Urinary bladder (tissue), 4 donors: ENCODE data around the gene TLL1. TPM values are rescaled to one million over a fixed set of nuclear protein-coding genes. Genes with fewer than 3 reads are reported as not detected.

Experiments
- DNase-seq: peaks from one replicate; pipeline ENCODE4 v3.0.0-alpha.2; 2015; ENCODE audit errors: extremely low spot score
- H3K27ac ChIP-seq: one replicate; pipeline ENCODE4 v1.5.1; 2013; ENCODE audit warnings: low read depth, mild to moderate bottlenecking, moderate library complexity
- H3K36me3 ChIP-seq: one replicate; pipeline ENCODE4 v1.6.1; 2013; ENCODE audit warnings: mild to moderate bottlenecking, moderate library complexity; ENCODE audit not compliant: insufficient read depth
- H3K4me1 ChIP-seq: one replicate; pipeline ENCODE4 v1.6.1; 2013; ENCODE audit warnings: mild to moderate bottlenecking, moderate library complexity; ENCODE audit not compliant: insufficient read depth
- H3K4me3 ChIP-seq: one replicate; pipeline ENCODE4 v1.5.1; 2013; ENCODE audit warnings: low read depth, low read length
- WGBS: extraction: QIAGEN DNeasy Blood & Tissue Kit; methylation state at CpG from one replicate; pipeline ENCODE4 v1.1.7; 2013; 5-methylcytosine and 5-hydroxymethylcytosine counted together
- polyA plus RNA-seq: library from polyadenylated mRNA; stranded (reverse); fragments of 200-250 nt; gene quantifications from one replicate; pipeline ENCODE4 v1.2.3, GENCODE V29; 2013
- total RNA-seq: library from RNA; depleted of rRNA; stranded (reverse); fragments of >200 nt; gene quantifications from one replicate; pipeline ENCODE4 v1.2.3, GENCODE V29; 2014
- donor health status: healthy with polysubstance abuse.
- donor health status: healthy.

The TLL1 gene
- total and polyA plus RNA-seq, 2 donors = 2.4 to 7.6 TPM

DNA sequence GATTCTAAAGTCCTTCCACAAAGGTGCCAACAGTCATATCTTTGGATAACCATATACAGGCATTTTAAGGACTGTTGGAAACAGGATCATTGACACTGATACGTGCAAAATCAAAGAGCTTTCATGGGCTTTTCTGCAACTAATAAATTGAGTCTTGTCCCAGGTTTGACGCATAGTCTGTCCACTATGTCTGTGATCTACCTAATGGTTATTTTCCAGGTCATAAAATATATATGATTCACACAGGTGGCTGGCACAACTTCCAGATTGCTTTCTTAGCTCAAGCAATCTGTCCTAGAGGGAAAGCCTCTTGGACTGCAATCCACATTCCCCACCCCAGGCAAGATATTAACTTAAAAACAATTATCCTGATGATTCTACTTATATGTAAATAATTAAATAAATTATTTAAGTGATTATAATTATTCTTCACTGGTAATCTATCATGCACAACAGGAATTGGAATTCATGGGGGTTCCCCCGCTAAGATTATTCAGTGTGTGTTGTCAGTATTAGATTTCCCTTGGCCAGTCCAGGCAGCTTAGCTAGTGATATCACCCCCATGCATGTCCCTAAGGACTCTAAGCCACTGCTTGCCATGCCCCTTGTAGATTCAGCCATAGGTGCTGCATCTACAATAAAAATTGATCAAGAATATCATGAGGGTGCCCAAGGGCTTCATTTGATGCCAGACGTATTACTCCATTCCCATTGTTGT, 97.8 kb downstream of the TLL1 start:
- H3K27ac ChIP-seq = no peak overlapping the region

DNA sequence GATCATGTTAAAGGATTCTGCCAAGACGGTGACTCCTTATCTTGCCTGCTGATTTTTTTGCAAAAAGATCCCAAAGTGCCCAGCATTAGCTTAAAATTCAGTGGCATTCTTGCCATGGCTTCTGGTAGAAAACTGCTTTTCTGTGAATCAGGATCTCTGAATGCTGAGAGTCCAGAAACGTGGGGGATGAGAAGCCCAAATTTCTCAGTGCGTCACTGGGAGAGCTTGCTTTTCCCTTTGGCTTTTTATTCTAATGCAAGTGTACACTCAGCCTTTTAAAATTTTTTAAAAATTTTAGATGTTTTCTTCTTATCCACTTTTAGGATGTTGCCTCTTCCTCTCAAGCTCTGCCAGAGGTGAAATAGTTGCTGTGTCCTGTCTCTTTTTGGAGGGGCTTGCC, 98.4 kb downstream of the TLL1 start:
- no peak overlapping the region for H3K27ac ChIP-seq
- no peak overlapping the region for H3K4me3 ChIP-seq
- H3K4me1 ChIP-seq = no peaks in the 10 kb centered on the region
- no peak for DNase-seq
- no peaks in the 10 kb centered on the region for H3K36me3 ChIP-seq
- 89% methylated on average over 3 of the region's 3 CpGs for WGBS

More for the DNA sequence above, 97.8 kb downstream of the TLL1 start:
- Histone ChIP-seq H3K36me3 (no peaks in the 10 kb centered on the region), H3K4me1 (no peaks in the 10 kb centered on the region), H3K4me3 (no peak overlapping the region)
- DNase-seq = no peak
- WGBS = 92% methylated on average over 4 of the region's 4 CpGs

DNA sequence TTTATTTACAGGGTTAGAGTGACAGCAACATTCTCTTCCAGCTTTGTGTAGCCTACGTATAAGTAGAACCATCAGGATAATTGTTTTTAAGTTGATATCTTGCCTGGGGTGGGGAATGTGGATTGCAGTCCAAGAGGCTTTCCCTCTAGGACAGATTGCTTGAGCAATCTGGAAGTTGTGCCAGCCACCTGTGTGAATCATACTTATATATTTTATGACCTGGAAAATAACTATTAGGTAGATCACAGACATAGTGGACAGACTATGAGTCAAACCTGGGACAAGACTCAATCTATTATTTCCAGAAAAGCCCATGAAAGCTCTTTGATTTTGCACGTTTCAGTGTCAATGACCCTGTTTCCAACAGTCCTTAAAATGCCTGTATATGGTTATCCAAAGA, 98.9 kb downstream of the TLL1 start:
- DNase-seq = no peak
- Histone ChIP-seq H3K36me3 (no peaks in the 10 kb centered on the region), H3K27ac (no peak overlapping the region), H3K4me1 (no peaks in the 10 kb centered on the region), H3K4me3 (no peak overlapping the region)
- WGBS = 72% methylated on average over 2 of the region's 2 CpGs

DNA sequence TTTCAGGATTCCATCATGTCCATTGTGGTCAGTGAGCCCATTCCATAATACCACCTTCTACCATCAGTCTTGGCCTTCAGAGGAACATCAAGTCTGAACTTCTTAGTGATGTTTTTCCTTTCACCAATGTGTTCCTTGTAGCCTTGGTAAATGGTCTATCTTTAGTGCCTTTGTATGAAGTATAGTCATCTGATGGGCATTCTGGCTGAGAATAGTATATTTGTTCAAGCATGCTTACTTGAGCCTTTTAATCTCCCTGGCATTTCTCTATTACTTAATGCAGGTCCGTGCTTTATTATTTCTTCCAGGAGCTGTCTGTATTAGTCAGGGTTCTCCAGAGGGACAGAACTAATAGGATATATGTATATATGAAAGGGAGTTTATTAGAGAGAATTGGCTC, 99.7 kb downstream of the TLL1 start:
- Histone ChIP-seq H3K4me1 (no peaks in the 10 kb centered on the region), H3K4me3 (no peak overlapping the region), H3K36me3 (no peaks in the 10 kb centered on the region), H3K27ac (no peak overlapping the region)
- 75% methylated on average over 1 of the region's 1 CpG for WGBS
- DNase-seq = no peak

DNA sequence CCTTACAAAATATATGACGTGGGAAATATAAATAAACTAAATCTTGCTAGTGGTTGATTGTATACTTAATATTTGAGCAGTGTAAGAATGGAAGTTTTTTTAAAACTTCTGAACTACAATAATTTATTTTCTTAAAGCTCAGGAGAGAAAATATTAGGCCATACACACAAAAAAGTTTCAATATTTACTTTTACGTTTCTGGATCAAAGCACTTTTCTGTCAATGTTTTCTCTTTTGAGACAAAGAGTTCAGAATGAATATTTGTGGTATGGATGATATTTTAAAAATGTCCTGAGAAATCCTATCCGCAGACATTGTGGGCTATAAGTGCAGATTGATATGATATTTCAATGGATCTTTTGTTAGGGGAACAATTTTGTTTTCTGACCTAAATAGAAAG, 109.9 kb downstream of the TLL1 start:
- WGBS = 63% methylated on average over 3 of the region's 3 CpGs
- Histone ChIP-seq H3K27ac (no peak overlapping the region), H3K4me1 (no peaks in the 10 kb centered on the region)

DNA sequence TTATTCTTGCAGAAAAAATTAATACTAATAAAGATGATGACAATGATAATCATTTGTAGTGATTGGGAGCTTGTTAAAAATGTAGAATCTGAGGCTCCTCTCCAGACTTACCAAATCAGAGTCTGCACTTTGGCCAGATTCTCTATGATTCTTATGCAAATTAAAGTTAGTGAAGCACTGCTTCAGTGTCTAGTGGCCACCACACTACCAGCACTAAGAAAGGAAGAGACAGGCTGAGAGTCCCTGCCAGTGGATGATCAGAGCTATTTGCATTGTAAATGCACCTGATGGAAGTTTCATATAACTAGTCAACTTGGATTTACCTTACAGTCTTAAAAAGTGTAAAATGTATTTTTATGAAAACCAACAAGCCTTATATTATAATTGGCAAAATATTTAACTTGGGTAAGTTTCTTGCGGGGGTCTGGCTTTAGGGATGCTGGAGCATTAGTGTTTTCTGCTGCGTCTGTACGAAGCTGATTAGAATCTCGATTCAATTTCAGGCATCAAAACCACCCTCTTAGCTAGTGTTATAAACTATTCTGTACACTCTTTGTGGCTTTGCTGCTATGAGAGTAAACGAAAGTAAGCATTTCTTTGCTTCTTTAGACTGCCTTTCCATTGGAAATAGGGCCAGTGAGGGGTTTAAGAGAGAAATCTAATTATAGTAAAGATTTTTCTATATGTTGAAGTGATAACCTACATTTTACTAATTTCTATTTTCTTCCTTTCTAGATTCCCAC, 114.1 kb downstream of the TLL1 start:
- no peak overlapping the region for H3K4me3 ChIP-seq
- H3K27ac ChIP-seq = no peak overlapping the region
- no peak for DNase-seq
- no peaks in the 10 kb centered on the region for H3K36me3 ChIP-seq
- no peaks in the 10 kb centered on the region for H3K4me1 ChIP-seq
- WGBS = 62% methylated on average over 5 of the region's 5 CpGs

More for the DNA sequence above, 109.9 kb downstream of the TLL1 start:
- DNase-seq = no peak
- no peaks in the 10 kb centered on the region for H3K36me3 ChIP-seq
- H3K4me3 ChIP-seq = no peak overlapping the region

DNA sequence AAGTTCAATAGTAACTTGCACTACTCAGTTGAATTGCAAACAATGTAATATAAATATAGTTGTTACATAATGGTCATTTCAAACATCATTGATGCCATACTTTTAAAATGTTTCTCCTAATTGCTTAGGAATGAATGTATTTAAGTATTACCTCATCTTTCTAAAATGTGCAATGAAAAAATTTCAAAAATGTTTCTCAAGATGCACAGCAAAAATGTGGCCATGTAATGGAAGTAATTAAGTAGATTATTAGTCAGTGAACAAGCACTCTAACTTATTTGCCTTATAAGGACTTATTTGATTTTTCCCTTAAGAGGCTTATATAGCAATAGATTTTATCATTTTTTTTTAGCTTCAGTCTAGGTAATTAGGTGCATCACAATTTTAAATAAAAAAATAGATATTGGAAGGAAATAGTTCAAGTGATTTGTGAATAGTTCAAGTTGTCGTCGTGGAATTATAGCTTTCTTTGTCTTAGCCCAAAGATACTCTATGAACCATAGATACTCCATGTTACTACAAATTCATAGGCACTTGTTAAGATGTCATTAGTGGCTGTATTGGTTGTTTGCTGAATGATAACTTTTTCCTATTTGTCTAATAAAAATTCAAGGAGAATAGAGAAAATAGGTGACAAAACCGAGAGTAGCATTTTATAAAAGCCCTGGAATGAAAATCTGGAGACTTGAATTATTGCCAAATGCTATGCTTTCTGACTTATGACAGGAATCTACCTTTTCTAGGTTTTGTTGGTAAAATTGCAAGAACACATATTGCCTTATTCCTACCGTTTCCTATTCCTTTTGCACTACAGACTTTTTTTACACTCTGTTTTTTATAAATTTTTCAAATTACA, 118.5 kb downstream of the TLL1 start:
- DNase-seq = no peak
- Histone ChIP-seq H3K4me3 (no peak overlapping the region), H3K36me3 (no peaks in the 10 kb centered on the region), H3K27ac (no peak overlapping the region), H3K4me1 (no peaks in the 10 kb centered on the region)
- WGBS = 87% methylated on average over 4 of the region's 4 CpGs

DNA sequence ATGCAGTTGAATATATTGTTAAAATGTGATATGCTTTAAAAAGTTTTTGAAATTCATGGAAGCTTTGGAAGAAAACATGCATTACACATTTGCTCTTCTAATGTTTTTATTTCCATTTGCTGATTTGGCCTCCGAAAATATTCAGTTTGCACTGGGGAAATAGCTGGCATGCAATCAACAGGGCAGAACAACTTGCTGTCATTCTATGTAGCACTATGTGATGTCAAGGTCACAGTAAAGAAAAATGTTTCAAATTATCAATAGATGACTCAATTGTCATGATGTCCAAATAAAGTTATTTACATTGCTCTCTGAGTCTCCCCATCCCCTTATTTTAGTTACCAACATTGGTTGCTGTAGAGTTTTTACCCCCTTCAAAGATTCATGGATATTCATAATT, 119.2 kb downstream of the TLL1 start:
- Histone ChIP-seq H3K4me3 (no peak overlapping the region), H3K27ac (no peak overlapping the region), H3K36me3 (no peaks in the 10 kb centered on the region), H3K4me1 (no peaks in the 10 kb centered on the region)
- DNase-seq = no peak
- WGBS = 84% methylated on average over 1 of the region's 1 CpG

DNA sequence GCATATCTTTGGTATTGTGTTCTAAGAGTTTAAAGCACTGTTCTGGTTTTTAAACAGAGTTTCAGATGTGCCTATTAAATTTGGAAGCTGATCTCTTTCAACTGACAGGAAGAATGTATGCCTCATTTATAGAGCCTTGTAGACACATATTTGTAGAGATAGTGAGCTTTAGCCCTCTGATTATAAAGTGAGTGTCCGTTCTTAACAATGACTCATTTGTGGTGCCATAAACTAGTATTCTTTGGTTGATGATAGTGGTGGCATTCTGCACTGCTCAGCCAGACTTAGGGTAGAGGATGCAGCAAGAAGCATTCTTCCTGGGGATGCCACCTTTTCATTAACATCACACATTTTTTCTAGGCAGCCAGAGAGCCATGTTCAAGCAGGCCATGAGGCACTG, 121.7 kb downstream of the TLL1 start:
- no peak for DNase-seq
- Histone ChIP-seq H3K36me3 (no peaks in the 10 kb centered on the region), H3K27ac (no peak overlapping the region), H3K4me1 (no peaks in the 10 kb centered on the region), H3K4me3 (no peak overlapping the region)
- 18% methylated on average over 1 of the region's 1 CpG for WGBS

DNA sequence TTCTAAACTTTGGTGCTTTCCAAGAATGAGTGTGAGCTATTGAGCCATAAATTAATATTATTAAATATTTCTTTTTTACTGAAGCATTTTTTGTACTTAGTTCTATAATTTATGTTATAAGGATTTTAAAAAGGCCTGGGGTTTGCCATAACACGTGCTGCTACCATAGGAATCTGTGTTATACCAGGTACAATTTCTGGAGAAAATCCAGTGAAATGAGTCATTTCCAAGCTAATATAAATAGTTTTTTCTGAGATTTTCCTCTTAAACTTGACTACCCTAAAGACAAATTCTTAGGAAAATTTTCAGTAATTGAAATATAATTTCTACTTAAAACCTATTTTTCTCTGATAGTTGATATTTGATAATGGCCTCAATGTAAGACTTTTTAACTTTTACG, 130.8 kb downstream of the TLL1 start:
- H3K4me3 ChIP-seq = no peak overlapping the region
- no peak for DNase-seq
- H3K27ac ChIP-seq = no peak overlapping the region
- H3K4me1 ChIP-seq = no peaks in the 10 kb centered on the region
- no peaks in the 10 kb centered on the region for H3K36me3 ChIP-seq
- 83% methylated on average over 2 of the region's 2 CpGs for WGBS

DNA sequence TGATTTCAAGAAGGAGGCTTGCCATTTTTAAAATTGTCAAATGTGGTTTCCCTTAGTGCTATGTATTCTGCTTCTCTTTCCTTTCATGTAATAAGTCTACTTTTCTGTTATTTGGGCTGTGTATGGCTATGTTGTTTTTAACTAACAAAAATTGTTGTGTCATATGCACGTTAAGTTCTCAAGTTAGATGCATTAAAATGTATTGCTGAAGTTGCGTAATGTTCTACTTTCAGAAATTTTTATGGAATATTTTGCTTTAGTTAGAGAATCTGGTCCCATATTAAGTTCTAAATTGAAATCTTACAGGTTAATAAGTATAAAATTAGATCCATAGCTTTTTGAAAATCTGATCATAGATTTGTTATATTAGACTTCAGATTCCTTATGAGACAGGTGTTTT, 133.2 kb downstream of the TLL1 start:
- no peaks in the 10 kb centered on the region for H3K4me1 ChIP-seq
- no peaks in the 10 kb centered on the region for H3K36me3 ChIP-seq
- no peak for DNase-seq
- no peak overlapping the region for H3K27ac ChIP-seq
- WGBS = 93% methylated on average over 2 of the region's 2 CpGs
- no peak overlapping the region for H3K4me3 ChIP-seq

DNA sequence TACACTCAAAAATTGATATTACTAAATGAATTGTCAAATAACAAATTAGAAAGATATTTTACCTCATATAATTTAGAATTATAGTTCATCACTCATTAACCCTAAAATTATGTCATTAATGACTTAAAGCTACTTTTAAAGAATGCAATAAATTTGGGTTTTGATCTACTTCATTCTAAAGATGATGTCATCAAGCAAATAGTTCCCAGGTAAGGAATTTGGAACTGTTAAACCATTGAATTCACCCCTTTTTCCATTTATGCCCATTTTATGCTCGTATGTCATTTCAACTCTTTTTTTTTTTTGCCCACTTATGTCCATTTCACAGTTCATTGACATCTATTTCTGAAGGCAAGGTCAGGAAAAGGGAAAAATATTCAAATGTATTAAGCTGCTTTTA, 135.5 kb downstream of the TLL1 start:
- H3K4me1 ChIP-seq = no peaks in the 10 kb centered on the region
- DNase-seq = no peak
- WGBS = 81% methylated on average over 1 of the region's 1 CpG
- no peaks in the 10 kb centered on the region for H3K36me3 ChIP-seq
- H3K4me3 ChIP-seq = no peak overlapping the region
- no peak overlapping the region for H3K27ac ChIP-seq

DNA sequence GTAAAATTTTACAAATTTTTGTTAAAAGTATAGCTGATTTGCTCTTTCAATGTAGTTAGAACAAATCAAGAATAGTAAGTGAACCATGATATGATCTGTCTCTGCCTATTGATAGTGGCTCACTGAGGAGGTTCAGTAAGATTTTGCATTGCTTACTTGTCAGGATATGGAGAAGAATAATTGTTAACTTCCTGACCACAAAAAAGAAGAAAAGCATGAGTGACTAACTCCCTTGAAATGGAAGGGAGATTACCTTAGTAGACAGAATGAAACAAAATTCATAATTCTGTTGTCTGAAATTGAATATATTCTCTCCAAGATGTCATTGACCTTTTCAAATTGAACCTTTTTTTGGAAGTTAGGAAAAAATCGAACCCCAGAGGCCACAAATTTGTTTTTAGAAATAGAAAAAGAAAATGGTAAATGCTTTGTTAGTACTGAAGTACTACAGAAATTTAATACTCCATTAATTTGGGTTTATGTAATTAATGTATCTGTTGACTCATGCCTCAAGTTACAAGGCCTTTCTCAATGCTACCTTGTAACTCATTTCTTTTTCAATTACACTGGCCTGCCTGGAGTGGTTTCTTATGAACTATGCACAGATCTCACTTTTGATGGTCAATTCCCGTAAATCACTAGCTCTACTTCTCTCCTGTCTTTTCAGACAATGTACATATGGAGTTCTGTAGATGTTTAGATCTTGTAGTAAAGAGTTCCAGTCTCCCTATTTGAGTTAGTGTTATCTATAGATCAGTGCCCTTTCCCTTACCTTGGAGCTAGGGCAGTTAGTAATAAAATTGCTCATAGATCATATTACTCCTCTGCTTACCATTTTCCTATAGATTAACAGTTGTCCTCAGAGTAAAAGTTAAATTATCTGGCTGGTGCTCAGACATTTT, 139.3 kb downstream of the TLL1 start:
- H3K4me1 ChIP-seq = no peaks in the 10 kb centered on the region
- no peak overlapping the region for H3K27ac ChIP-seq
- DNase-seq = no peak
- no peak overlapping the region for H3K4me3 ChIP-seq
- no peaks in the 10 kb centered on the region for H3K36me3 ChIP-seq
- WGBS = 72% methylated on average over 2 of the region's 2 CpGs
